ENCODE results near the gene ZNF639. TPM values are rescaled to one million over a fixed set of nuclear protein-coding genes. Genes with fewer than 3 reads are reported as not detected.

ZNF639 gene
- total and polyA plus RNA-seq, 9 of the 15 experiments (the other 6 are each of a cell fraction or from before 2014, with no cell fraction given), result 17.6 to 88.1 (median 53.7) TPM

- TF ChIP-seq, protein P1, sequence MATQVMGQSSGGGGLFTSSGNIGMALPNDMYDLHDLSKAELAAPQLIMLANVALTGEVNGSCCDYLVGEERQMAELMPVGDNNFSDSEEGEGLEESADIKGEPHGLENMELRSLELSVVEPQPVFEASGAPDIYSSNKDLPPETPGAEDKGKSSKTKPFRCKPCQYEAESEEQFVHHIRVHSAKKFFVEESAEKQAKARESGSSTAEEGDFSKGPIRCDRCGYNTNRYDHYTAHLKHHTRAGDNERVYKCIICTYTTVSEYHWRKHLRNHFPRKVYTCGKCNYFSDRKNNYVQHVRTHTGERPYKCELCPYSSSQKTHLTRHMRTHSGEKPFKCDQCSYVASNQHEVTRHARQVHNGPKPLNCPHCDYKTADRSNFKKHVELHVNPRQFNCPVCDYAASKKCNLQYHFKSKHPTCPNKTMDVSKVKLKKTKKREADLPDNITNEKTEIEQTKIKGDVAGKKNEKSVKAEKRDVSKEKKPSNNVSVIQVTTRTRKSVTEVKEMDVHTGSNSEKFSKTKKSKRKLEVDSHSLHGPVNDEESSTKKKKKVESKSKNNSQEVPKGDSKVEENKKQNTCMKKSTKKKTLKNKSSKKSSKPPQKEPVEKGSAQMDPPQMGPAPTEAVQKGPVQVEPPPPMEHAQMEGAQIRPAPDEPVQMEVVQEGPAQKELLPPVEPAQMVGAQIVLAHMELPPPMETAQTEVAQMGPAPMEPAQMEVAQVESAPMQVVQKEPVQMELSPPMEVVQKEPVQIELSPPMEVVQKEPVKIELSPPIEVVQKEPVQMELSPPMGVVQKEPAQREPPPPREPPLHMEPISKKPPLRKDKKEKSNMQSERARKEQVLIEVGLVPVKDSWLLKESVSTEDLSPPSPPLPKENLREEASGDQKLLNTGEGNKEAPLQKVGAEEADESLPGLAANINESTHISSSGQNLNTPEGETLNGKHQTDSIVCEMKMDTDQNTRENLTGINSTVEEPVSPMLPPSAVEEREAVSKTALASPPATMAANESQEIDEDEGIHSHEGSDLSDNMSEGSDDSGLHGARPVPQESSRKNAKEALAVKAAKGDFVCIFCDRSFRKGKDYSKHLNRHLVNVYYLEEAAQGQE (IDR thresholded peaks at IDR 0.05; ENCODE audit: borderline replicate concordance), result no peak
- TF ChIP-seq, protein P1 (CRISPR knock-in tag; IDR thresholded peaks at IDR 0.05; ENCODE audit: low read depth), result peak; percentile 62; the same call in 1 of the 2 replicates
- TF ChIP-seq, protein P2, sequence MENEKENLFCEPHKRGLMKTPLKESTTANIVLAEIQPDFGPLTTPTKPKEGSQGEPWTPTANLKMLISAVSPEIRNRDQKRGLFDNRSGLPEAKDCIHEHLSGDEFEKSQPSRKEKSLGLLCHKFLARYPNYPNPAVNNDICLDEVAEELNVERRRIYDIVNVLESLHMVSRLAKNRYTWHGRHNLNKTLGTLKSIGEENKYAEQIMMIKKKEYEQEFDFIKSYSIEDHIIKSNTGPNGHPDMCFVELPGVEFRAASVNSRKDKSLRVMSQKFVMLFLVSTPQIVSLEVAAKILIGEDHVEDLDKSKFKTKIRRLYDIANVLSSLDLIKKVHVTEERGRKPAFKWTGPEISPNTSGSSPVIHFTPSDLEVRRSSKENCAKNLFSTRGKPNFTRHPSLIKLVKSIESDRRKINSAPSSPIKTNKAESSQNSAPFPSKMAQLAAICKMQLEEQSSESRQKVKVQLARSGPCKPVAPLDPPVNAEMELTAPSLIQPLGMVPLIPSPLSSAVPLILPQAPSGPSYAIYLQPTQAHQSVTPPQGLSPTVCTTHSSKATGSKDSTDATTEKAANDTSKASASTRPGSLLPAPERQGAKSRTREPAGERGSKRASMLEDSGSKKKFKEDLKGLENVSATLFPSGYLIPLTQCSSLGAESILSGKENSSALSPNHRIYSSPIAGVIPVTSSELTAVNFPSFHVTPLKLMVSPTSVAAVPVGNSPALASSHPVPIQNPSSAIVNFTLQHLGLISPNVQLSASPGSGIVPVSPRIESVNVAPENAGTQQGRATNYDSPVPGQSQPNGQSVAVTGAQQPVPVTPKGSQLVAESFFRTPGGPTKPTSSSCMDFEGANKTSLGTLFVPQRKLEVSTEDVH (IDR thresholded peaks at IDR 0.05; ENCODE audit: low read depth, partially characterized antibody), result peak; percentile 76
- TF ChIP-seq ZNF778 (CRISPR knock-in tag; IDR thresholded peaks at IDR 0.05), result no peak
- TF ChIP-seq SRSF9 (IDR thresholded peaks at IDR 0.05; ENCODE audit: borderline replicate concordance, low read depth, low read length), result no peak
- TF ChIP-seq ZNF717 (CRISPR knock-in tag; IDR thresholded peaks at IDR 0.05), result no peak
- TF ChIP-seq ZNF140 (CRISPR knock-in tag; IDR thresholded peaks at IDR 0.05), result no peak
- TF ChIP-seq MCM3 (IDR thresholded peaks at IDR 0.05), result no peak
- no peak for TF ChIP-seq ZNF830 (CRISPR knock-in tag; IDR thresholded peaks at IDR 0.05)
- peak; percentile 94 for TF ChIP-seq RBFOX2 (IDR thresholded peaks at IDR 0.05; ENCODE audit: low read depth, low read length)
- no peak for TF ChIP-seq MAFG (tag; conservative IDR thresholded peaks at IDR 0.05)
- TF ChIP-seq TBL1XR1 (IDR thresholded peaks at IDR 0.05; ENCODE audit: low read length in 2 of 2), result no peak
- peak; percentile 83 for TF ChIP-seq EGR1 (conservative IDR thresholded peaks at IDR 0.05)
- no peak for TF ChIP-seq PML (IDR thresholded peaks at IDR 0.05; ENCODE audit: low read length)
- TF ChIP-seq PHF8 (IDR thresholded peaks at IDR 0.05; ENCODE audit: borderline replicate concordance, low read length), result peak; percentile 76; the same call in 1 of the 2 replicates
- no peak for TF ChIP-seq MEF2A (IDR thresholded peaks at IDR 0.05; ENCODE audit: control insufficient read depth, low read depth, low read length)
- no peak for TF ChIP-seq GATAD2B (IDR thresholded peaks at IDR 0.05; ENCODE audit: borderline replicate concordance)
Observed at GRCh38 chr3:179347345-179348194, 24.7 kb downstream of the ZNF639 start, which contains the start of gene MFN1 (continued).

Data from K562 (cell line).